ENCODE data around the gene USPL1.

Gene USPL1

GRCh38 chr13:30697177-30697953, 79.6 kb downstream of the USPL1 start:
- Histone ChIP-seq H3K27me3 (ENCODE audit: control insufficient read depth, insufficient read depth, low read length) (no peaks in the 10 kb centered on the region), H3K36me3 (ENCODE audit: control insufficient read depth, insufficient read depth, low read length) (no peaks in the 10 kb centered on the region), H3K9ac (ENCODE audit: low read length) (no peak overlapping the region), H3K27ac (ENCODE audit: low read depth, low read length) (no peak overlapping the region), H3K9me3 (ENCODE audit: control insufficient read depth, insufficient read depth, low read depth, low read length) (no peaks in the 10 kb centered on the region), H3K4me3 (ENCODE audit: low read depth, low read length) (no peak overlapping the region), H3K4me1 (ENCODE audit: control insufficient read depth, insufficient read depth, low read length) (peaks cover 13% of the 10 kb centered on the region)

DNA sequence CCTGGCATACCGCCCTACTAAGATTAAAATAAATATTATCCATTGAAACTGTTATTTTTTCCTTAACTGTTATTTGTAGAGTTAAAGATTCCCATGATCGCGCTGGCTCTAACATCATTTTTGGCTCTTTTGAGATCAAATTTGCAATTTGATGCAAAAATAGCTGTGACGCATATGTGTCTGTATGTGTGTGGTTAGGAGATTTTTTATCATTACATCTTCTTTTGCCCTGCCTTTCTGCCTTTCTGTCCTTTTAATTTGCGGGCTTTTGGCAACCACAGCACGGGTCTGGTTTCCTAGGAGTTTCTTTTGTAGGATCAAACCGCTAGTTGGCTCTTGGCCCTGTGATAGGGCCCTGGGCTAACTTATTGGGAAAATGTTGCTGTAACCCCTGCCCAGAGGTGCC, 80.3 kb downstream of the USPL1 start:
- Histone ChIP-seq H3K9me3 (ENCODE audit: control insufficient read depth, insufficient read depth, low read depth, low read length) (no peaks in the 10 kb centered on the region), H3K4me1 (ENCODE audit: control insufficient read depth, insufficient read depth, low read length) (peaks cover 13% of the 10 kb centered on the region), H3K27ac (ENCODE audit: low read depth, low read length) (no peak overlapping the region), H3K27me3 (ENCODE audit: control insufficient read depth, insufficient read depth, low read length) (no peaks in the 10 kb centered on the region), H3K4me3 (ENCODE audit: low read depth, low read length) (no peak overlapping the region), H3K36me3 (ENCODE audit: control insufficient read depth, insufficient read depth, low read length) (no peaks in the 10 kb centered on the region), H3K9ac (ENCODE audit: low read length) (no peak overlapping the region)

- no peaks in the 10 kb centered on the region for H3K27me3 ChIP-seq (ENCODE audit: control insufficient read depth, insufficient read depth, low read length)
- H3K9ac ChIP-seq (ENCODE audit: low read length): no peak overlapping the region
- no peaks in the 10 kb centered on the region for H3K36me3 ChIP-seq (ENCODE audit: control insufficient read depth, insufficient read depth, low read length)
- no peak overlapping the region for H3K4me3 ChIP-seq (ENCODE audit: low read depth, low read length)
- H3K27ac ChIP-seq (ENCODE audit: low read depth, low read length): no peak overlapping the region
- no peaks in the 10 kb centered on the region for H3K9me3 ChIP-seq (ENCODE audit: control insufficient read depth, insufficient read depth, low read depth, low read length)
- H3K4me1 ChIP-seq (ENCODE audit: control insufficient read depth, insufficient read depth, low read length): peaks cover 13% of the 10 kb centered on the region
Observed at GRCh38 chr13:30698488-30699005, 80.8 kb downstream of the USPL1 start.

- H3K27ac ChIP-seq (ENCODE audit: low read depth, low read length): no peak overlapping the region
- no peak overlapping the region for H3K9ac ChIP-seq (ENCODE audit: low read length)
- peaks cover 13% of the 10 kb centered on the region for H3K4me1 ChIP-seq (ENCODE audit: control insufficient read depth, insufficient read depth, low read length)
- H3K4me3 ChIP-seq (ENCODE audit: low read depth, low read length): no peak overlapping the region
- H3K9me3 ChIP-seq (ENCODE audit: control insufficient read depth, insufficient read depth, low read depth, low read length): no peaks in the 10 kb centered on the region
- no peaks in the 10 kb centered on the region for H3K27me3 ChIP-seq (ENCODE audit: control insufficient read depth, insufficient read depth, low read length)
- H3K36me3 ChIP-seq (ENCODE audit: control insufficient read depth, insufficient read depth, low read length): no peaks in the 10 kb centered on the region
Observed at GRCh38 chr13:30700364-30700763, 82.6 kb downstream of the USPL1 start.

- Histone ChIP-seq H3K4me3 (ENCODE audit: low read depth, low read length) (no peak overlapping the region), H3K4me1 (ENCODE audit: control insufficient read depth, insufficient read depth, low read length) (peaks cover 9% of the 10 kb centered on the region; the same call in 1 of the 2 replicates), H3K9ac (ENCODE audit: low read length) (no peak overlapping the region), H3K36me3 (ENCODE audit: control insufficient read depth, insufficient read depth, low read length) (no peaks in the 10 kb centered on the region), H3K27me3 (ENCODE audit: control insufficient read depth, insufficient read depth, low read length) (no peaks in the 10 kb centered on the region), H3K9me3 (ENCODE audit: control insufficient read depth, insufficient read depth, low read depth, low read length) (no peaks in the 10 kb centered on the region), H3K27ac (ENCODE audit: low read depth, low read length) (no peak overlapping the region)
Observed at GRCh38 chr13:30702006-30702405, 84.3 kb downstream of the USPL1 start.

- Histone ChIP-seq H3K4me1 (ENCODE audit: control insufficient read depth, insufficient read depth, low read length) (peaks cover 9% of the 10 kb centered on the region; the same call in 1 of the 2 replicates), H3K9me3 (ENCODE audit: control insufficient read depth, insufficient read depth, low read depth, low read length) (no peaks in the 10 kb centered on the region), H3K27ac (ENCODE audit: low read depth, low read length) (no peak overlapping the region), H3K9ac (ENCODE audit: low read length) (no peak overlapping the region), H3K4me3 (ENCODE audit: low read depth, low read length) (no peak overlapping the region), H3K36me3 (ENCODE audit: control insufficient read depth, insufficient read depth, low read length) (no peaks in the 10 kb centered on the region), H3K27me3 (ENCODE audit: control insufficient read depth, insufficient read depth, low read length) (no peaks in the 10 kb centered on the region)
Observed at GRCh38 chr13:30704596-30704995, 86.9 kb downstream of the USPL1 start.

- Histone ChIP-seq H3K27me3 (ENCODE audit: control insufficient read depth, insufficient read depth, low read length) (no peaks in the 10 kb centered on the region), H3K9me3 (ENCODE audit: control insufficient read depth, insufficient read depth, low read depth, low read length) (no peaks in the 10 kb centered on the region), H3K9ac (ENCODE audit: low read length) (no peak overlapping the region), H3K36me3 (ENCODE audit: control insufficient read depth, insufficient read depth, low read length) (no peaks in the 10 kb centered on the region), H3K27ac (ENCODE audit: low read depth, low read length) (no peak overlapping the region), H3K4me3 (ENCODE audit: low read depth, low read length) (no peak overlapping the region), H3K4me1 (ENCODE audit: control insufficient read depth, insufficient read depth, low read length) (peaks cover 9% of the 10 kb centered on the region; the same call in 1 of the 2 replicates)
Observed at GRCh38 chr13:30705680-30706079, 88.0 kb downstream of the USPL1 start.

DNA sequence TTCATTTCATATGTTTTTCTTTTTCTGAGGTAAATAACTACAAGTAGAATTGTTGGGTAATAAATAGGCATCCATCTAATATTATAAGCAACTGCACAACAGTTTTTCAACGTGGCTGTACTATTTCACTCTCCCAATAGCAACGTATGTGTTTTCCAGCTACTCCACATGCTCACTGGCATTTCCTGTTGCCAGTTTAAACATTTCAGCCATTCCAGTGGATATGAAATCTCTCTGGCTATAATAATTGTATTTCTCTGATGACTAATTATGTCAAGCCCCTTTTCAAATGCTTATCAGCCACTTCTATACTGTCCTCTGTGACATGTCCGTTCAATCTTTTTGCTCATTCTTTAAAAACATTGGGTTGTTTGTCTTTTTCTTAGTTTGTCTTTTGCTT, 90.8 kb downstream of the USPL1 start:
- Histone ChIP-seq H3K27ac (ENCODE audit: low read depth, low read length) (no peak overlapping the region), H3K9me3 (ENCODE audit: control insufficient read depth, insufficient read depth, low read depth, low read length) (no peaks in the 10 kb centered on the region), H3K4me1 (ENCODE audit: control insufficient read depth, insufficient read depth, low read length) (peaks cover 9% of the 10 kb centered on the region; the same call in 1 of the 2 replicates), H3K9ac (ENCODE audit: low read length) (no peak overlapping the region), H3K4me3 (ENCODE audit: low read depth, low read length) (no peak overlapping the region), H3K36me3 (ENCODE audit: control insufficient read depth, insufficient read depth, low read length) (no peaks in the 10 kb centered on the region), H3K27me3 (ENCODE audit: control insufficient read depth, insufficient read depth, low read length) (no peaks in the 10 kb centered on the region)
